HepG2 (cell line): ENCODE results near the gene STAB2. TPM values are rescaled to one million over a fixed set of nuclear protein-coding genes. Genes with fewer than 3 reads are reported as not detected.

Experiments used
- ATAC-seq: fragments of 200-7000 bp; cut with Tn5 transposase; 3 replicates; pipeline ENCODE4 v1.9.1; 2020; ENCODE audit warnings: mild to moderate bottlenecking, moderate library complexity
- BruUV-seq: library from RNA; stranded (reverse); fragments of 400-500 nt; replicated peaks from 2 replicates; lab custom pipeline; 2021; lab: Mats Ljungman, UMichigan
- CTCF ChIA-PET: fragments of 300-600 bp; formaldehyde crosslinking; extraction: SDS; loops from one replicate; lab custom pipeline; 2021; ENCODE audit warnings: low total read pairs, inconsistent platforms, low intra/inter-chr PET ratio; lab: Yijun Ruan, JAX
- POLR2A ChIA-PET: fragments of 350-600 bp; sonication (Branson Sonifier 250); formaldehyde crosslinking; loops from one replicate; lab custom pipeline; 2020; ENCODE audit warnings: antibody characterized with exemption, inconsistent platforms; lab: Yijun Ruan, JAX
- DNase-seq: peaks from one replicate; pipeline ENCODE4 v3.0.0-alpha.2; 2015; ENCODE audit warnings: low spot score
- FAIRE-seq: peaks from 3 replicates; lab custom pipeline; 2011; peaks lifted over from hg19 to GRCh38; lab: Jason Lieb, UNC
- H2AFZ ChIP-seq: one replicate; pipeline ENCODE4 v1.6.1; 2011; ENCODE audit warnings: low read length, inconsistent platforms
- H3K27ac ChIP-seq: fragments of 300-600 bp; 3 replicates; pipeline ENCODE4 v1.8.0; 2011; ENCODE audit warnings: mixed run types, mild to moderate bottlenecking, mixed read lengths, low read length, inconsistent platforms; ENCODE audit not compliant: insufficient read depth; ENCODE audit errors: extremely low read length
- H3K27me3 ChIP-seq, 2 experiments: fragments of 200-600 bp in 1 of 2; 2 replicates in 1 of 2; 3 replicates in 1 of 2; pipeline versions ENCODE4 v1.6.0 to v1.8.0; 2011; ENCODE audit warnings: low read length in 2 of 2, mild to moderate bottlenecking in 2 of 2, moderate library complexity in 2 of 2, inconsistent platforms in 1 of 2; ENCODE audit not compliant: insufficient read depth in 2 of 2, control insufficient read depth in 1 of 2
- H3K36me3 ChIP-seq, 2 experiments: fragments of 200-600 bp in 1 of 2; replicated peaks in 1 of 2; 2 replicates in 1 of 2; 3 replicates in 1 of 2; pipeline versions ENCODE4 v1.5.1 to v1.8.0; 2011; ENCODE audit warnings: low read length in 2 of 2, inconsistent platforms in 1 of 2; ENCODE audit not compliant: insufficient read depth in 2 of 2, control insufficient read depth in 1 of 2
- H3K4me1 ChIP-seq: 2 replicates; pipeline ENCODE4 v1.5.1; 2012; ENCODE audit warnings: low read length, inconsistent platforms; ENCODE audit not compliant: insufficient read depth
- H3K4me2 ChIP-seq: 2 replicates; pipeline ENCODE4 v1.6.0; 2011; ENCODE audit warnings: low read depth, low read length, inconsistent platforms
- H3K4me3 ChIP-seq, 3 experiments: fragments of 200-600 bp in 1 of 3; sonication (generic), shearing (Covaris generic) in 1 of 3; replicated peaks in 1 of 3; 2 replicates each; pipeline ENCODE4 v1.5.1; 2011 to 2016; ENCODE audit warnings: low read length in 3 of 3, inconsistent platforms in 2 of 3, low read depth in 2 of 3, mild to moderate bottlenecking in 2 of 3, control low read depth in 1 of 3, mixed read lengths in 1 of 3; ENCODE audit not compliant: insufficient read depth in 1 of 3
- H3K79me2 ChIP-seq: one replicate; pipeline ENCODE4 v1.6.1; 2011; ENCODE audit warnings: low read length, inconsistent platforms; ENCODE audit not compliant: insufficient read depth
- H3K9ac ChIP-seq: 2 replicates; pipeline ENCODE4 v1.6.0; 2011; ENCODE audit warnings: mild to moderate bottlenecking, low read depth, low read length, inconsistent platforms; ENCODE audit not compliant: insufficient read depth
- H3K9me3 ChIP-seq: 2 replicates; pipeline ENCODE4 v1.5.1; 2012; ENCODE audit warnings: mild to moderate bottlenecking, low read length
- H4K20me1 ChIP-seq: 2 replicates; pipeline ENCODE4 v1.6.0; 2011; ENCODE audit warnings: inconsistent platforms, mild to moderate bottlenecking, low read length, moderate library complexity; ENCODE audit not compliant: insufficient read depth
- HNF4G ChIP-seq, 2 experiments: sonication (generic) in 1 of 2; formaldehyde crosslinking in 1 of 2; IDR thresholded peaks; 2 replicates each; pipeline versions ENCODE4 v1.4.0 to v1.6.1; 2011 to 2020; ENCODE audit warnings: borderline replicate concordance in 2 of 2, low read depth in 2 of 2, mild to moderate bottlenecking in 2 of 2, low read length in 1 of 2, missing genetic modification reagents in 1 of 2, moderate library complexity in 1 of 2
- KLF13 ChIP-seq: sonication (generic); formaldehyde crosslinking; IDR thresholded peaks from 2 replicates; pipeline ENCODE4 v1.4.0; 2020; ENCODE audit warnings: mild to moderate bottlenecking, missing genetic modification reagents
- MIER2 ChIP-seq: IDR thresholded peaks from 2 replicates; pipeline ENCODE4 v1.6.1; 2016; ENCODE audit warnings: missing biosample characterization, missing genetic modification reagents
- NFAT5 ChIP-seq: sonication (generic); formaldehyde crosslinking; IDR thresholded peaks from 2 replicates; pipeline ENCODE4 v1.4.0; 2020; ENCODE audit warnings: missing genetic modification reagents
- PCBP2 ChIP-seq: fragments of 200-400 bp; formaldehyde crosslinking; optimal IDR thresholded peaks from 2 replicates; pipeline ENCODE3; 2018; ENCODE audit warnings: low read length, low read depth; ENCODE audit not compliant: poor library complexity, severe bottlenecking
- RARA ChIP-seq: IDR thresholded peaks from 2 replicates; pipeline ENCODE4 v1.6.1; 2016; ENCODE audit warnings: missing genetic modification reagents, missing compliant biosample characterization
- THAP7 ChIP-seq: sonication (generic); formaldehyde crosslinking; IDR thresholded peaks from 2 replicates; pipeline ENCODE4 v1.8.1; 2023; ENCODE audit warnings: mild to moderate bottlenecking, missing genetic modification reagents
- ZIK1 ChIP-seq: sonication (generic); formaldehyde crosslinking; IDR thresholded peaks from 2 replicates; pipeline ENCODE4 v1.5.0; 2020; ENCODE audit warnings: mild to moderate bottlenecking, low read depth, missing genetic modification reagents, borderline replicate concordance
- ZNF280B ChIP-seq: sonication (generic); formaldehyde crosslinking; IDR thresholded peaks from 2 replicates; pipeline ENCODE4 v1.5.0; 2020; ENCODE audit warnings: missing genetic modification reagents, mild to moderate bottlenecking, borderline replicate concordance
- ZNF33B ChIP-seq: sonication (generic); formaldehyde crosslinking; IDR thresholded peaks from 2 replicates; pipeline ENCODE4 v1.5.1; 2020; ENCODE audit warnings: mild to moderate bottlenecking, missing genetic modification reagents
- ZNF678 ChIP-seq: sonication (generic); formaldehyde crosslinking; IDR thresholded peaks from 2 replicates; pipeline ENCODE4 v1.4.0; 2020; ENCODE audit warnings: mild to moderate bottlenecking, missing genetic modification reagents
- WGBS: methylation state at CpG from one replicate; pipeline ENCODE4 v1.1.6; 2017; ENCODE audit warnings: low lambda C conversion rate; 5-methylcytosine and 5-hydroxymethylcytosine counted together
- in situ Hi-C: cut with HindIII; loops from 2 replicates; pipeline ENCODE4 v1.10.0; 2017; ENCODE audit warnings: low pct_unique_long_range_greater_than_20kb; ENCODE audit not compliant: extremely low pct_ligation_motif_present
- intact Hi-C: fragments of 100-400 bp; cut with micrococcal nuclease; formaldehyde crosslinking; loops from one replicate; pipeline ENCODE4 v1.10.0; 2022; ENCODE audit not compliant: unreplicated experiment
- polyA plus RNA-seq, 8 experiments: library from polyadenylated mRNA; depleted of rRNA in 3 of 8; stranded (reverse) in 7 of 8; unstranded in 1 of 8; fragments of >200 nt; fragmentation: Illumina TruSeq in 4 of 8; extraction: Trizol in 4 of 8; gene quantifications; 2 replicates each; pipeline versions ENCODE4 v1.2.1 to v1.2.3, GENCODE V29; 2011 to 2016; ENCODE audit warnings: low read depth in 4 of 8, missing spikeins in 1 of 8, mixed read lengths in 1 of 8; ENCODE audit not compliant: insufficient read depth in 1 of 8
- total RNA-seq, 5 experiments: library from RNA; depleted of rRNA; stranded (reverse); fragments of >200 nt; fragmentation: Illumina TruSeq; extraction: Trizol; gene quantifications; 2 replicates each; pipeline ENCODE4 v1.2.3, GENCODE V29; 2016; ENCODE audit warnings: low read depth in 1 of 5

The STAB2 gene
- total and polyA plus RNA-seq, 2 of the 13 experiments (the other 11 are each of a cell fraction or from before 2014, with no cell fraction given): not detected

GRCh38 chr12:103588680-103589079 lies 1.6 kb downstream of the STAB2 start:
- no peak overlapping the region for H3K27ac ChIP-seq
- ChIA-PET POLR2A (no interaction called here), CTCF (no interaction called here)
- FAIRE-seq (no peak), DNase-seq (no peak), ATAC-seq (no peak)
- TF ChIP-seq ZNF33B (CRISPR knock-in tag) (no peak), KLF13 (CRISPR knock-in tag) (no peak), HNF4G (IDR thresholded peaks at IDR 0.05; ENCODE audit: borderline replicate concordance, low read depth, low read length) (no peak), HNF4G (CRISPR knock-in tag; IDR thresholded peaks at IDR 0.05; ENCODE audit: borderline replicate concordance, low read depth) (no peak), RARA (CRISPR knock-in tag) (no peak), ZNF678 (CRISPR knock-in tag) (no peak), ZIK1 (CRISPR knock-in tag) (no peak)
- H3K9me3 ChIP-seq: no peaks in the 10 kb centered on the region
- no peak overlapping the region for H3K4me3 ChIP-seq
- no TSS peak for BruUV-seq
- H3K4me2 ChIP-seq: no peak overlapping the region
- no peaks in the 10 kb centered on the region for H3K4me1 ChIP-seq
- H3K9ac ChIP-seq: no peak overlapping the region
- H4K20me1 ChIP-seq: no peaks in the 10 kb centered on the region
- no peak overlapping the region for H2AFZ ChIP-seq
- no peaks in the 10 kb centered on the region for H3K36me3 ChIP-seq
- in situ Hi-C loops (no loop called here), intact Hi-C loops (no loop called here)
- no peaks in the 10 kb centered on the region for H3K79me2 ChIP-seq
- H3K27me3 ChIP-seq: 0 out of 5 replicates have a peak, but pooled peaks cover 0 to 4% of the 10 kb centered on the region in 2 experiments

- DNase-seq (no peak), ATAC-seq (no peak), FAIRE-seq (no peak)
- Histone ChIP-seq H3K27ac (no peak overlapping the region), H3K27me3 (0 out of 5 replicates have a peak, but pooled peaks cover 0 to 4% of the 10 kb centered on the region in 2 experiments), H3K36me3 (no peaks in the 10 kb centered on the region), H3K9me3 (no peaks in the 10 kb centered on the region), H3K79me2 (no peaks in the 10 kb centered on the region), H2AFZ (no peak overlapping the region), H3K4me2 (no peak overlapping the region), H3K4me3 (no peak overlapping the region), H3K9ac (no peak overlapping the region), H4K20me1 (no peaks in the 10 kb centered on the region), H3K4me1 (no peaks in the 10 kb centered on the region)
- 14% methylated on average over 1 of the region's 1 CpG for WGBS
- POLR2A ChIA-PET: no interaction called here
- no TSS peak for BruUV-seq
- CTCF ChIA-PET: no interaction called here
- in situ Hi-C loops: no loop called here
- intact Hi-C loops: no loop called here
- TF ChIP-seq MIER2 (CRISPR knock-in tag): no peak
- TF ChIP-seq ZNF280B (CRISPR knock-in tag): no peak
- no peak for TF ChIP-seq PCBP2
- no peak for TF ChIP-seq NFAT5 (CRISPR knock-in tag)
- no peak for TF ChIP-seq THAP7
These were observed 2.4 kb downstream of the STAB2 start for GRCh38 chr12:103589517-103589916.
